ENCODE measurements around the gene RNF168.
"Not testable (repeated sequence)": the region's sequence is repeated elsewhere in the genome, so short reads cannot be mapped to it uniquely, and the experiment has no call there.

The RNF168 gene, protein sequence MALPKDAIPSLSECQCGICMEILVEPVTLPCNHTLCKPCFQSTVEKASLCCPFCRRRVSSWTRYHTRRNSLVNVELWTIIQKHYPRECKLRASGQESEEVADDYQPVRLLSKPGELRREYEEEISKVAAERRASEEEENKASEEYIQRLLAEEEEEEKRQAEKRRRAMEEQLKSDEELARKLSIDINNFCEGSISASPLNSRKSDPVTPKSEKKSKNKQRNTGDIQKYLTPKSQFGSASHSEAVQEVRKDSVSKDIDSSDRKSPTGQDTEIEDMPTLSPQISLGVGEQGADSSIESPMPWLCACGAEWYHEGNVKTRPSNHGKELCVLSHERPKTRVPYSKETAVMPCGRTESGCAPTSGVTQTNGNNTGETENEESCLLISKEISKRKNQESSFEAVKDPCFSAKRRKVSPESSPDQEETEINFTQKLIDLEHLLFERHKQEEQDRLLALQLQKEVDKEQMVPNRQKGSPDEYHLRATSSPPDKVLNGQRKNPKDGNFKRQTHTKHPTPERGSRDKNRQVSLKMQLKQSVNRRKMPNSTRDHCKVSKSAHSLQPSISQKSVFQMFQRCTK

DNA sequence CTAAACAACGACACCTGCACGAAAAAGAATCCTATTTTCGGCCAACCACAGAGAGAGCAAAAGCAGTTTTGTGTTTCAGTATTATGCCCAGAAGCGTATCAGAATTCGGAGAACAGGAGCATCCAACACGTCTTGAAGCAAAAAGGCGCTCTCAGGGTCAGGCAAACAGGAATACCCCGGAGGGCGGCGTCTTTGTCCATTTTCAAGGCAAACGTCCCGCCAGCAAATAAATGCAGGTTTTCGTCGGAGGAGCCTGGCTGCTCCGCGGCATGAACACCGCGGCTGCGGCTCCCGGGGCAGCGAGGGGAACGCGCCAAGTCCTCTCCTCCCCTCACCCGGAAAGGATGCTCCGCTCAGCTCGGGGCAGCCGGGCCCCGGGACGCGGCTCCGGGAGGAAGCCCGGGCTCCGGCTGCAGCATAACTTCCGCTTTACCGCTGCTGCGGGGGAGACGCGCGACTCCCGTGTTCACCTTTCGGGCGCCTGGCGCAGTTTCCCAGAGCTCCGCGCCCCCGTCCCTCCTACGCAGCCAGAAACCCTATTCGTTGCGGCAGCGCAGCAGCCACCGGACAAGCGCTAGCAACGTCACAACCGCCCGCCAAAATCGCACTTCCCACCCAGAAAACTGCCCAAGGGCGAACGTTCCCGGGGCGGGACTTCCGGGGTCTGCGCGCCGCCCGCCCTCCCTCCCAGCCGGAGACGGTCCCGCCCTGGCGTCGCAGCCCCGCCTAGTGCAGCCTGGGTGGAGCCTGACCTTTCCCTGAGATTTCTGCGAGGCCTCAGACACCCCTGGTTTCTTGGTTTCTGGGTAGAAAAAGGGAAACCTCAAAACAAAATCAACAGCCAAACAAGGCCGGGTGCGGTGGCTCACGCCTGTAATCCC is at the start of gene RNF168:
TSS of gene RNF168 (minus strand) at position 573 of the 881 bp plus-strand sequence. CDS start 595 bp downstream, outside the sequence.
- peak; percentile 79 for DNase-seq (ENCODE audit: extremely low read depth, low read depth)
- TF ChIP-seq CTCF (IDR thresholded peaks at IDR 0.05; ENCODE audit: low read depth, low read length) = no peak

DNA sequence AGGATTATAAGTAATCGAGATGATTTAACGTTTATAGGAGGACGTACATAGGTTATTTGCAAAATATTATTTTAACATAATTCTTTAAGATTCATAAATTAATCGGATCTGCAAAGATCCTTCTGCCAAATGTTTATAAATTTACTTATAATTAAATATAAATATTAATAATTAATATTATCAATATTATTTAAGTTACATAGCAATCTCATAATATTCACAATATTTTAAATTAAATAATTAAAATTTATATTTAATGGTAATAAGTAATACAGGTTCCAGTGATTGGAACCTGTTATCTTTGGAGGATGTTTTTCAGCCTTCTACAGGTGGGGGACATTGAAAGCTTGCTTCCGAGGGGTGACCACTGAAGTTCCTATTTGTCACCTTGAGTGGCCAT is 48.7 kb upstream of the RNF168 start:
- no peak for DNase-seq (ENCODE audit: extremely low read depth, low read depth)
- no peak for TF ChIP-seq CTCF (IDR thresholded peaks at IDR 0.05; ENCODE audit: low read depth, low read length)

DNA sequence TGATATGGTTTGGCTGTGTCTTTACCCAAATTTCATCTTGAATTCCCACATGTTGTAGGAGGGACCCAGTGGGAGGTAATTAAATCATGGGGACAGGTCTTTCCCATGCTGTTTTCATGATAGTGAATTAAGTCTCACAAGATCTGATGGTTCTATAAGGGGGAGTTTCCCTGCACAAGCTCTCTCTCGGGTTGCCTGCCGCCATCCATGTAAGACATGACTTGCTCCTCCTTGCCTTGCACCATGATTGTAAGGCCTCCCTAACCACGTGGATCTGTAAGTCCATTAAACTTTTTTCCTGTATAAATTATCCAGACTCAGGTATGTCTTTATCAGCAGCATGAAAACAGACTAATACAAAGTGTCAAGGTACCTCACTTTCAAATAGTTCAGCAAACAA is 46.6 kb upstream of the RNF168 start:
- not testable (repeated sequence) for DNase-seq (ENCODE audit: extremely low read depth, low read depth)

GRCh38 chr3:196549312-196549711 is 45.7 kb upstream of the RNF168 start:
- not testable (repeated sequence) for DNase-seq (ENCODE audit: extremely low read depth, low read depth)

DNA sequence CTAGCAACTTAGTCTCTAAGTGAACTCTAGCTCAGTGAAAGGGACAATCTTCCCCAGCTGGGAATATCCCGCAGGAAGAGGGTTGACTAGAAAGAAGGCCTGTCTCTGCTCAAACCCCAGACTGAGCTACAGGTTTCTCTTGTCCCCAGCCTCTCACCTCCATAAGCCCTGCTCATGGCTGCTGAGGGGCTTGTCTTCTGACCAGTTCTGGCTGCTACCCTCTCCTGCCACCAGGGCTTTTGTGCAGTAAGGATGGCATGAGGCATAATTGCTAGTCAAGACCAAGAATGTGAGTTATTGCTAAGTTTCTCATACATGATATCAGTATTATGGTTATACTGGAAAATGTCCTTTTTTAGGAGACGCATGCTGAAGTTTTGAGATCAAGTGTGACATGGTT is 43.5 kb upstream of the RNF168 start:
- TF ChIP-seq CTCF (IDR thresholded peaks at IDR 0.05; ENCODE audit: low read depth, low read length) = no peak
- no peak for DNase-seq (ENCODE audit: extremely low read depth, low read depth)

- TF ChIP-seq CTCF (IDR thresholded peaks at IDR 0.05; ENCODE audit: low read depth, low read length) = no peak
- no peak for DNase-seq (ENCODE audit: extremely low read depth, low read depth)
Observed at GRCh38 chr3:196546537-196546936, 43.0 kb upstream of the RNF168 start.

GRCh38 chr3:196544491-196544992 is 41.0 kb upstream of the RNF168 start:
- DNase-seq (ENCODE audit: extremely low read depth, low read depth) = no peak
- no peak for TF ChIP-seq CTCF (IDR thresholded peaks at IDR 0.05; ENCODE audit: low read depth, low read length)

Measured in AG09319 (cell line).